Measurements from ENCODE around the gene CHPT1. TPM values are rescaled to one million over a fixed set of nuclear protein-coding genes. Genes with fewer than 3 reads are reported as not detected.

Gene CHPT1
- total and polyA plus RNA-seq, 2 donors (not counting 1 experiment from before 2014, with no cell fraction given): 34.8 to 62.9 TPM

- Histone ChIP-seq H3K36me3 (ENCODE audit: control insufficient read depth, insufficient read depth, low read length) (no peaks in the 10 kb centered on the region), H3K27ac (ENCODE audit: insufficient read depth, low read length) (no peak overlapping the region), H3K9ac (ENCODE audit: insufficient read depth, low read length) (no peak overlapping the region), H3K9me3 (ENCODE audit: control insufficient read depth, insufficient read depth, low read depth, low read length) (no peaks in the 10 kb centered on the region), H3K4me1 (ENCODE audit: control insufficient read depth, extremely low read depth, insufficient read depth, low read length) (no peaks in the 10 kb centered on the region), H3K4me2 (ENCODE audit: extremely low read depth, insufficient read depth, low read length) (no peak overlapping the region), H3K4me3 (replicated peaks in 1 of 4; ENCODE audit: control extremely low read depth in 1 of 4, insufficient read depth in 1 of 4, low read depth in 3 of 4, low read length in 4 of 4) (no peak overlapping the region), H4K20me1 (ENCODE audit: control insufficient read depth, extremely low read depth, insufficient read depth, low read length) (no peaks in the 10 kb centered on the region), H2AFZ (ENCODE audit: low read length) (no peak overlapping the region), H3K27me3 (ENCODE audit: control insufficient read depth, insufficient read depth, low read length) (no peaks in the 10 kb centered on the region), H3K79me2 (ENCODE audit: control insufficient read depth, insufficient read depth, low read length) (no peaks in the 10 kb centered on the region)
- DNase-seq (ENCODE audit: low read depth in 2 of 2): no peak
- TF ChIP-seq CTCF (conservative IDR thresholded peaks at IDR 0.05 in 1 of 2, IDR thresholded peaks at IDR 0.05 in 1 of 2; ENCODE audit: low read depth in 1 of 2, low read length in 2 of 2): no peak
- TF ChIP-seq EZH2 (IDR thresholded peaks at IDR 0.05; ENCODE audit: low read length, missing control alignments): no peak
These were observed 51.5 kb downstream of the CHPT1 start for GRCh38 chr12:101748907-101749306.

DNA sequence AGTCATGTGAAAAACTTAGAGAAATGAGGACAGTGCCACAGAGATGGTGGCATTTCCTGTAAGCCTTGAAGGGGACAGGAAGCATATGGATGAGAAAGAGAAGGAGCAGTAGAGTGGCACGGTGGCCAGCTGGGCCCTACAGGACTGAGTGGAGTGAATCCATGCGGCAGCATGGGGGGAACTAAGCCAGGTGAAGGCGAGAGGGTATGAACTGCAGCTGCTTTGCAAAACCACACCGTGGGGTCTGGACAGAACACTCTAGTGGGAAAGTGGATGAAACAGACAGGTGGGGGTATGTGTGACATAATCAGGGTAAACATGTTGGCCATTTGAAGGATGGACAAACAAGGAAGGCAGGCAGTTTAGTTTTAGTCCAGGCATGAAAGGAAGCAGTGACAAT, 52.2 kb downstream of the CHPT1 start:
- Histone ChIP-seq H2AFZ (ENCODE audit: low read length) (no peak overlapping the region), H3K27me3 (ENCODE audit: control insufficient read depth, insufficient read depth, low read length) (no peaks in the 10 kb centered on the region), H3K27ac (ENCODE audit: insufficient read depth, low read length) (no peak overlapping the region), H3K4me2 (ENCODE audit: extremely low read depth, insufficient read depth, low read length) (no peak overlapping the region), H3K9me3 (ENCODE audit: control insufficient read depth, insufficient read depth, low read depth, low read length) (no peaks in the 10 kb centered on the region), H3K4me1 (ENCODE audit: control insufficient read depth, extremely low read depth, insufficient read depth, low read length) (no peaks in the 10 kb centered on the region), H3K36me3 (ENCODE audit: control insufficient read depth, insufficient read depth, low read length) (no peaks in the 10 kb centered on the region), H4K20me1 (ENCODE audit: control insufficient read depth, extremely low read depth, insufficient read depth, low read length) (no peaks in the 10 kb centered on the region), H3K4me3 (replicated peaks in 1 of 4; ENCODE audit: control extremely low read depth in 1 of 4, insufficient read depth in 1 of 4, low read depth in 3 of 4, low read length in 4 of 4) (no peak overlapping the region), H3K79me2 (ENCODE audit: control insufficient read depth, insufficient read depth, low read length) (no peaks in the 10 kb centered on the region), H3K9ac (ENCODE audit: insufficient read depth, low read length) (no peak overlapping the region)
- no peak for DNase-seq (ENCODE audit: low read depth in 2 of 2)
- TF ChIP-seq CTCF (conservative IDR thresholded peaks at IDR 0.05 in 1 of 2, IDR thresholded peaks at IDR 0.05 in 1 of 2; ENCODE audit: low read depth in 1 of 2, low read length in 2 of 2) (no peak), EZH2 (IDR thresholded peaks at IDR 0.05; ENCODE audit: low read length, missing control alignments) (no peak)

- no peak overlapping the region for H3K4me3 ChIP-seq (replicated peaks in 1 of 4; ENCODE audit: control extremely low read depth in 1 of 4, insufficient read depth in 1 of 4, low read depth in 3 of 4, low read length in 4 of 4)
- H4K20me1 ChIP-seq (ENCODE audit: control insufficient read depth, extremely low read depth, insufficient read depth, low read length): no peaks in the 10 kb centered on the region
- no peaks in the 10 kb centered on the region for H3K27me3 ChIP-seq (ENCODE audit: control insufficient read depth, insufficient read depth, low read length)
- H3K9ac ChIP-seq (ENCODE audit: insufficient read depth, low read length): no peak overlapping the region
- no peaks in the 10 kb centered on the region for H3K4me1 ChIP-seq (ENCODE audit: control insufficient read depth, extremely low read depth, insufficient read depth, low read length)
- H3K4me2 ChIP-seq (ENCODE audit: extremely low read depth, insufficient read depth, low read length): no peak overlapping the region
- no peak overlapping the region for H2AFZ ChIP-seq (ENCODE audit: low read length)
- no peaks in the 10 kb centered on the region for H3K79me2 ChIP-seq (ENCODE audit: control insufficient read depth, insufficient read depth, low read length)
- no peaks in the 10 kb centered on the region for H3K9me3 ChIP-seq (ENCODE audit: control insufficient read depth, insufficient read depth, low read depth, low read length)
- TF ChIP-seq EZH2 (IDR thresholded peaks at IDR 0.05; ENCODE audit: low read length, missing control alignments) (no peak), CTCF (conservative IDR thresholded peaks at IDR 0.05 in 1 of 2, IDR thresholded peaks at IDR 0.05 in 1 of 2; ENCODE audit: low read depth in 1 of 2, low read length in 2 of 2) (no peak)
- no peak overlapping the region for H3K27ac ChIP-seq (ENCODE audit: insufficient read depth, low read length)
- DNase-seq (ENCODE audit: low read depth in 2 of 2): no peak
- no peaks in the 10 kb centered on the region for H3K36me3 ChIP-seq (ENCODE audit: control insufficient read depth, insufficient read depth, low read length)
These were observed 52.7 kb downstream of the CHPT1 start for GRCh38 chr12:101750152-101750551.
